Liver (tissue), 9 donors: ENCODE data around the gene SH3GL1. TPM values are rescaled to one million over a fixed set of nuclear protein-coding genes. Genes with fewer than 3 reads are reported as not detected.
A peak's percentile ranks its signal among the peaks of the same experiment; 100 is the strongest.

Source experiments
- DNase-seq: peaks from one replicate; pipeline ENCODE4 v3.0.0-alpha.2; 2017; ENCODE audit warnings: low spot score
- H3K27ac ChIP-seq, 2 donors: one replicate each; pipeline ENCODE4 v1.7.0; 2013; ENCODE audit warnings: inconsistent platforms in 2 of 2, low read length in 2 of 2, control low read depth in 1 of 2, low read depth in 1 of 2, mild to moderate bottlenecking in 1 of 2
- H3K27me3 ChIP-seq, 4 donors: one replicate each; pipeline versions ENCODE4 v1.6.1 to v1.7.0; 2013; ENCODE audit warnings: low read length in 3 of 4, inconsistent platforms in 1 of 4, mild to moderate bottlenecking in 1 of 4, moderate library complexity in 1 of 4; ENCODE audit not compliant: control insufficient read depth in 4 of 4, insufficient read depth in 4 of 4
- H3K36me3 ChIP-seq, 4 donors: one replicate each; pipeline versions ENCODE4 v1.6.1 to v1.7.0; 2013; ENCODE audit warnings: low read length in 3 of 4, mild to moderate bottlenecking in 3 of 4, low read depth in 1 of 4, moderate library complexity in 1 of 4; ENCODE audit not compliant: control insufficient read depth in 4 of 4, insufficient read depth in 3 of 4
- H3K4me1 ChIP-seq, 4 donors: one replicate each; pipeline versions ENCODE4 v1.6.1 to v1.7.0; 2013; ENCODE audit warnings: low read length in 3 of 4, mild to moderate bottlenecking in 3 of 4, moderate library complexity in 1 of 4; ENCODE audit not compliant: control insufficient read depth in 4 of 4, insufficient read depth in 4 of 4
- H3K4me3 ChIP-seq, 3 donors: one replicate each; pipeline versions ENCODE4 v1.6.1 to v1.7.0; 2013; ENCODE audit warnings: low read length in 3 of 3, control low read depth in 1 of 3, low read depth in 1 of 3, mild to moderate bottlenecking in 1 of 3
- H3K9ac ChIP-seq, 2 donors: one replicate each; pipeline ENCODE4 v1.7.0; 2013; ENCODE audit warnings: low read length in 2 of 2, mild to moderate bottlenecking in 2 of 2, moderate library complexity in 2 of 2, control low read depth in 1 of 2, low read depth in 1 of 2
- H3K9me3 ChIP-seq, 4 donors: one replicate each; pipeline versions ENCODE4 v1.6.1 to v1.7.0; 2013; ENCODE audit warnings: low read length in 3 of 4; ENCODE audit not compliant: control insufficient read depth in 4 of 4
- EGR1 ChIP-seq, 2 donors: IDR thresholded peaks; 2 replicates each; pipeline ENCODE4 v1.6.1; 2016 to 2018; ENCODE audit warnings: antibody characterized with exemption in 2 of 2, low read depth in 2 of 2
- FOXA1 ChIP-seq: IDR thresholded peaks from 2 replicates; pipeline ENCODE4 v1.6.1; 2016; ENCODE audit warnings: antibody characterized with exemption
- FOXA2 ChIP-seq: IDR thresholded peaks from 2 replicates; pipeline ENCODE4 v1.6.1; 2016; ENCODE audit warnings: antibody characterized with exemption
- GABPA ChIP-seq, 2 donors: IDR thresholded peaks in 1 of 2; conservative IDR thresholded peaks in 1 of 2; 2 replicates each; pipeline ENCODE4 v1.6.1; 2016; ENCODE audit warnings: antibody characterized with exemption in 2 of 2, mild to moderate bottlenecking in 1 of 2, moderate library complexity in 1 of 2
- HNF4A ChIP-seq, 2 donors: conservative IDR thresholded peaks; 2 replicates each; pipeline ENCODE4 v1.6.1; 2016; ENCODE audit warnings: antibody characterized with exemption in 2 of 2, mild to moderate bottlenecking in 2 of 2
- HNF4G ChIP-seq: IDR thresholded peaks from 2 replicates; pipeline ENCODE4 v1.6.1; 2016; ENCODE audit warnings: antibody characterized with exemption
- NR2F2 ChIP-seq: IDR thresholded peaks from 2 replicates; pipeline ENCODE4 v1.6.1; 2016; ENCODE audit warnings: antibody characterized with exemption
- RAD21 ChIP-seq, 2 donors: IDR thresholded peaks; 2 replicates each; pipeline ENCODE4 v1.6.1; 2016; ENCODE audit warnings: antibody characterized with exemption in 2 of 2, mild to moderate bottlenecking in 2 of 2
- SP1 ChIP-seq: IDR thresholded peaks from 2 replicates; pipeline ENCODE4 v1.6.1; 2018; ENCODE audit warnings: antibody characterized with exemption, mild to moderate bottlenecking
- TAF1 ChIP-seq: conservative IDR thresholded peaks from 2 replicates; pipeline ENCODE4 v1.6.1; 2016; ENCODE audit warnings: antibody characterized with exemption, mild to moderate bottlenecking
- YY1 ChIP-seq: IDR thresholded peaks from 2 replicates; pipeline ENCODE4 v1.6.1; 2016; ENCODE audit warnings: antibody characterized with exemption, mild to moderate bottlenecking
- WGBS: extraction: QIAGEN DNeasy Blood & Tissue Kit; methylation state at CpG from one replicate; pipeline ENCODE4 v1.1.7; 2013; 5-methylcytosine and 5-hydroxymethylcytosine counted together
- polyA plus RNA-seq, 2 donors: library from polyadenylated mRNA; stranded (reverse) in 1 of 2; unstranded in 1 of 2; fragments of 200-250 nt in 1 of 2; fragments of >200 nt in 1 of 2; fragmentation: Nextera tagmentation in 1 of 2; extraction: Ambion mirVana in 1 of 2; gene quantifications; one replicate each; pipeline versions ENCODE4 v1.2.1 to v1.2.3, GENCODE V29; 2013 to 2015
- total RNA-seq, 2 donors: library from RNA; depleted of rRNA; stranded (reverse); fragments of >200 nt; gene quantifications; one replicate each; pipeline ENCODE4 v1.2.3, GENCODE V29; 2014
- TF ChIP-seq, protein P1 (sequence below): IDR thresholded peaks from 2 replicates; pipeline ENCODE4 v1.6.1; 2016; ENCODE audit warnings: antibody characterized with exemption
- TF ChIP-seq, protein P2 (sequence below): IDR thresholded peaks from 2 replicates; pipeline ENCODE4 v1.6.1; 2016; ENCODE audit warnings: antibody characterized with exemption
- TF ChIP-seq, protein P3 (sequence below): IDR thresholded peaks from 2 replicates; pipeline ENCODE4 v1.6.1; 2016; ENCODE audit warnings: antibody characterized with exemption
- TF ChIP-seq, protein P4 (sequence below): IDR thresholded peaks from 2 replicates; pipeline ENCODE4 v1.6.1; 2016; ENCODE audit warnings: antibody characterized with exemption, mild to moderate bottlenecking
- TF ChIP-seq, protein P5 (sequence below): fragments of 150-350 bp; IDR thresholded peaks from 2 replicates; pipeline ENCODE4 v1.5.1; 2017; ENCODE audit warnings: improper control_type of control experiment, low read depth, low read length; ENCODE audit not compliant: missing input control
- donor health status: healthy.
- donor health status: healthy.
- donor health status: healthy.
- donor health status: healthy.
- donor health status: healthy.

Gene SH3GL1
- total and polyA plus RNA-seq, 4 donors = 16.5 to 27.8 (median 18.2) TPM

DNA sequence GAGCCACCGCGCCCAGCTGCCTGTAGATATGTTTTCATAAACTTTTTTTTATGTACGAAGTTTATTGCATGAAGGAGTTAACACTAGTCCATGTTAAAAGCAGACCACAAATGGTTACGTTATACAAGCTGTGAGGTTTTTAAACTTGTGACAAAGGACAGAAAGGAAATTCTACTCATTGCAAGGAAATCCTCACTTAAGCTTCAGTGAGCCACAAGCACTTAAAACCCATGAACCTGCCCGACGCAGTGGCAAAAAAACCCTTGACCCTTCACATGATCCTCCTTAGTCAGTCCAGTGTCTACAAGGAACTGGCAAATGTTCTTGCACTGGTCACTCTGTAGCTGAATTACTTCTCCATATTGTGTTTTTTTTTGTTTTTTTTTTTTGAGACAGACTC, 52.8 kb downstream of the SH3GL1 start:
- peaks cover 5 to 25% (median 20%) of the 10 kb centered on the region in 4 donors for H3K4me1 ChIP-seq
- DNase-seq = no peak
- WGBS = 71% methylated on average over 6 of the region's 6 CpGs
- no peak overlapping the region for H3K4me3 ChIP-seq
- no peaks in the 10 kb centered on the region for H3K9me3 ChIP-seq
- TF ChIP-seq EGR1 (IDR thresholded peaks at IDR 0.05; ENCODE audit: low read depth in 2 of 2) (no peak), FOXA1 (no peak), NR2F2 (no peak), RAD21 (IDR thresholded peaks at IDR 0.05) (no peak), YY1 (no peak)
- TF ChIP-seq, protein P1, sequence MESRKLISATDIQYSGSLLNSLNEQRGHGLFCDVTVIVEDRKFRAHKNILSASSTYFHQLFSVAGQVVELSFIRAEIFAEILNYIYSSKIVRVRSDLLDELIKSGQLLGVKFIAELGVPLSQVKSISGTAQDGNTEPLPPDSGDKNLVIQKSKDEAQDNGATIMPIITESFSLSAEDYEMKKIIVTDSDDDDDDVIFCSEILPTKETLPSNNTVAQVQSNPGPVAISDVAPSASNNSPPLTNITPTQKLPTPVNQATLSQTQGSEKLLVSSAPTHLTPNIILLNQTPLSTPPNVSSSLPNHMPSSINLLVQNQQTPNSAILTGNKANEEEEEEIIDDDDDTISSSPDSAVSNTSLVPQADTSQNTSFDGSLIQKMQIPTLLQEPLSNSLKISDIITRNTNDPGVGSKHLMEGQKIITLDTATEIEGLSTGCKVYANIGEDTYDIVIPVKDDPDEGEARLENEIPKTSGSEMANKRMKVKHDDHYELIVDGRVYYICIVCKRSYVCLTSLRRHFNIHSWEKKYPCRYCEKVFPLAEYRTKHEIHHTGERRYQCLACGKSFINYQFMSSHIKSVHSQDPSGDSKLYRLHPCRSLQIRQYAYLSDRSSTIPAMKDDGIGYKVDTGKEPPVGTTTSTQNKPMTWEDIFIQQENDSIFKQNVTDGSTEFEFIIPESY = no peak
- no peak overlapping the region for H3K9ac ChIP-seq
- H3K27me3 ChIP-seq = no peaks in the 10 kb centered on the region
- peaks cover 0 to 2% (median 0%) of the 10 kb centered on the region in 4 donors for H3K36me3 ChIP-seq
- H3K27ac ChIP-seq = no peak overlapping the region

DNA sequence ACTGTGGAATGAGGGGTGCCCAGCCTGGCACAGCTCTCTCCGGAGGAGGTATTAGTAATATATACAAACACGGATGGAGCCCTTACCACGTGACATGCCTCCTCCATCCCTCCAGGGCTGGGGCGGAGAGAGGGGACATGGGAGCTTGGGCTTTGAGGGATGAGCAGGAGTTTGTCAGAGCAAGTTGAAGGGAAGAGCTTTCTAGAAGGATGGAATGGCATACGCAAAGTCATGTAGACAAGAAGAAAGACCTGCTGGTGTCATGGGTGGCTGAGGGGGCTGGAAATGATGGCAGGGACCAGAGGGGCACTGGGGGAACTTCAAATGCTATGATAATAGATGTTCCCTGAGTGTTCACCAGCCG, 54.3 kb downstream of the SH3GL1 start:
- Histone ChIP-seq H3K27ac (peak overlapping the region in 1 of 2 donors; percentile 53), H3K27me3 (no peaks in the 10 kb centered on the region)
- 73% methylated on average over 6 of the region's 6 CpGs for WGBS

More for the DNA sequence above, 54.3 kb downstream of the SH3GL1 start:
- Histone ChIP-seq H3K36me3 (peaks cover 0 to 2% (median 0%) of the 10 kb centered on the region in 4 donors), H3K9ac (no peak overlapping the region), H3K4me3 (no peak overlapping the region), H3K4me1 (peaks cover 8 to 39% (median 30%) of the 10 kb centered on the region in 4 donors), H3K9me3 (no peaks in the 10 kb centered on the region)
- TF ChIP-seq, protein P2, sequence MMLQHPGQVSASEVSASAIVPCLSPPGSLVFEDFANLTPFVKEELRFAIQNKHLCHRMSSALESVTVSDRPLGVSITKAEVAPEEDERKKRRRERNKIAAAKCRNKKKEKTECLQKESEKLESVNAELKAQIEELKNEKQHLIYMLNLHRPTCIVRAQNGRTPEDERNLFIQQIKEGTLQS = no peak
- no peak for TF ChIP-seq YY1
- no peak for TF ChIP-seq FOXA2
- no peak for TF ChIP-seq SP1
- TF ChIP-seq, protein P3, sequence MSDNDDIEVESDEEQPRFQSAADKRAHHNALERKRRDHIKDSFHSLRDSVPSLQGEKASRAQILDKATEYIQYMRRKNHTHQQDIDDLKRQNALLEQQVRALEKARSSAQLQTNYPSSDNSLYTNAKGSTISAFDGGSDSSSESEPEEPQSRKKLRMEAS = no peak
- TF ChIP-seq GABPA (IDR thresholded peaks at IDR 0.05 in 1 of 2, conservative IDR thresholded peaks at IDR 0.05 in 1 of 2) = no peak
- no peak for TF ChIP-seq HNF4G
- no peak for TF ChIP-seq EGR1 (IDR thresholded peaks at IDR 0.05; ENCODE audit: low read depth in 2 of 2)
- TF ChIP-seq, protein P4, sequence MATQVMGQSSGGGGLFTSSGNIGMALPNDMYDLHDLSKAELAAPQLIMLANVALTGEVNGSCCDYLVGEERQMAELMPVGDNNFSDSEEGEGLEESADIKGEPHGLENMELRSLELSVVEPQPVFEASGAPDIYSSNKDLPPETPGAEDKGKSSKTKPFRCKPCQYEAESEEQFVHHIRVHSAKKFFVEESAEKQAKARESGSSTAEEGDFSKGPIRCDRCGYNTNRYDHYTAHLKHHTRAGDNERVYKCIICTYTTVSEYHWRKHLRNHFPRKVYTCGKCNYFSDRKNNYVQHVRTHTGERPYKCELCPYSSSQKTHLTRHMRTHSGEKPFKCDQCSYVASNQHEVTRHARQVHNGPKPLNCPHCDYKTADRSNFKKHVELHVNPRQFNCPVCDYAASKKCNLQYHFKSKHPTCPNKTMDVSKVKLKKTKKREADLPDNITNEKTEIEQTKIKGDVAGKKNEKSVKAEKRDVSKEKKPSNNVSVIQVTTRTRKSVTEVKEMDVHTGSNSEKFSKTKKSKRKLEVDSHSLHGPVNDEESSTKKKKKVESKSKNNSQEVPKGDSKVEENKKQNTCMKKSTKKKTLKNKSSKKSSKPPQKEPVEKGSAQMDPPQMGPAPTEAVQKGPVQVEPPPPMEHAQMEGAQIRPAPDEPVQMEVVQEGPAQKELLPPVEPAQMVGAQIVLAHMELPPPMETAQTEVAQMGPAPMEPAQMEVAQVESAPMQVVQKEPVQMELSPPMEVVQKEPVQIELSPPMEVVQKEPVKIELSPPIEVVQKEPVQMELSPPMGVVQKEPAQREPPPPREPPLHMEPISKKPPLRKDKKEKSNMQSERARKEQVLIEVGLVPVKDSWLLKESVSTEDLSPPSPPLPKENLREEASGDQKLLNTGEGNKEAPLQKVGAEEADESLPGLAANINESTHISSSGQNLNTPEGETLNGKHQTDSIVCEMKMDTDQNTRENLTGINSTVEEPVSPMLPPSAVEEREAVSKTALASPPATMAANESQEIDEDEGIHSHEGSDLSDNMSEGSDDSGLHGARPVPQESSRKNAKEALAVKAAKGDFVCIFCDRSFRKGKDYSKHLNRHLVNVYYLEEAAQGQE = no peak
- TF ChIP-seq HNF4A (conservative IDR thresholded peaks at IDR 0.05) = no peak
- TF ChIP-seq, protein P1 = no peak
- TF ChIP-seq TAF1 = no peak
- TF ChIP-seq, protein P5, sequence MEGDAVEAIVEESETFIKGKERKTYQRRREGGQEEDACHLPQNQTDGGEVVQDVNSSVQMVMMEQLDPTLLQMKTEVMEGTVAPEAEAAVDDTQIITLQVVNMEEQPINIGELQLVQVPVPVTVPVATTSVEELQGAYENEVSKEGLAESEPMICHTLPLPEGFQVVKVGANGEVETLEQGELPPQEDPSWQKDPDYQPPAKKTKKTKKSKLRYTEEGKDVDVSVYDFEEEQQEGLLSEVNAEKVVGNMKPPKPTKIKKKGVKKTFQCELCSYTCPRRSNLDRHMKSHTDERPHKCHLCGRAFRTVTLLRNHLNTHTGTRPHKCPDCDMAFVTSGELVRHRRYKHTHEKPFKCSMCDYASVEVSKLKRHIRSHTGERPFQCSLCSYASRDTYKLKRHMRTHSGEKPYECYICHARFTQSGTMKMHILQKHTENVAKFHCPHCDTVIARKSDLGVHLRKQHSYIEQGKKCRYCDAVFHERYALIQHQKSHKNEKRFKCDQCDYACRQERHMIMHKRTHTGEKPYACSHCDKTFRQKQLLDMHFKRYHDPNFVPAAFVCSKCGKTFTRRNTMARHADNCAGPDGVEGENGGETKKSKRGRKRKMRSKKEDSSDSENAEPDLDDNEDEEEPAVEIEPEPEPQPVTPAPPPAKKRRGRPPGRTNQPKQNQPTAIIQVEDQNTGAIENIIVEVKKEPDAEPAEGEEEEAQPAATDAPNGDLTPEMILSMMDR = no peak
- no peak for DNase-seq
